ENCODE measurements around the gene MCL1.

Gene MCL1

GRCh38 chr1:150555971-150556865 is 23.2 kb downstream of the MCL1 start:
- no peak for DNase-seq (ENCODE audit: low spot score)

GRCh38 chr1:150555198-150555970 is 24.0 kb downstream of the MCL1 start:
- no peak for DNase-seq (ENCODE audit: low spot score)

DNA sequence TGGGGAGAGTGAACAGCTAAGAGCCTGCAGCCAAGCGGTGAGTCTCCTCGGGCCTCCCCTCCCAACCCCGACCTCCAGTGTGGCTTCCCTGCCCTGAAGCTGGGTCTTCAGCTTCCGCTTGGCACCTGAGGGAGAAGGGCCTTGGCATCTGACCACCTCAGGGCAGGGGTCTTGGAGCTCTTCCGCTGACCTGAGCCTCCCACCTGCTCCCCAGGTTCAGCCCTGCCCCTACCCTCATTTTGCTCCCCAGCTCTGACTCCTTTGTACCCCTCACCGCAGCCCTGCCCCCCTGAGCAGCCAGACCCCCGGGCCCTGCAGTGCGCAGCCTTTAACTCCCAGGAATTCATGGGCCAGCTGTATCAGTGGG is 25.3 kb downstream of the MCL1 start:
- DNase-seq (ENCODE audit: low spot score), result no peak

DNA sequence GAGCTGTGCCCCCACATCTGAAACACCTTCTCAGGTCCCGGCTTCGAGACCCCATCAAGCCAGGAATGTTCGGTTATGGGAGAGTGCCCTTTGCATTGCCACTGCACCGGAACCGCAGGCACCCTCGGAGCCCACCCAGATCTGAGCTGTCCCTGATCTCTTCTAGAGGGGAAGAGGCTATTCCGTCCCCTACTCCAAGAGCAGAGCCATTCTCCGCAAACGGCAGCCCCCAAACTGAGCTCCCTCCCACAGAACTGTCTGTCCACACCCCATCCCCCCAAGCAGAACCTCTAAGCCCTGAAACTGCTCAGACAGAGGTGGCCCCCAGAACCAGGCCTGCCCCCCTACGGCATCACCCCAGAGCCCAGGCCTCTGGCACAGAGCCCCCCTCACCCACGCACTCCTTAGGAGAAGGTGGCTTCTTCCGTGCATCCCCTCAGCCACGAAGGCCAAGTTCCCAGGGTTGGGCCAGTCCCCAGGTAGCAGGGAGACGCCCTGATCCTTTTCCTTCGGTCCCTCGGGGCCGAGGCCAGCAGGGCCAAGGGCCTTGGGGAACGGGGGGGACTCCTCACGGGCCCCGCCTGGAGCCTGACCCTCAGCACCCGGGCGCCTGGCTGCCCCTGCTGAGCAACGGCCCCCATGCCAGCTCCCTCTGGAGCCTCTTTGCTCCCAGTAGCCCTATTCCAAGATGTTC is 25.9 kb downstream of the MCL1 start:
- no peak for DNase-seq (ENCODE audit: low spot score)

GRCh38 chr1:150552911-150553289 is 26.5 kb downstream of the MCL1 start:
- no peak for DNase-seq (ENCODE audit: low spot score)

DNA sequence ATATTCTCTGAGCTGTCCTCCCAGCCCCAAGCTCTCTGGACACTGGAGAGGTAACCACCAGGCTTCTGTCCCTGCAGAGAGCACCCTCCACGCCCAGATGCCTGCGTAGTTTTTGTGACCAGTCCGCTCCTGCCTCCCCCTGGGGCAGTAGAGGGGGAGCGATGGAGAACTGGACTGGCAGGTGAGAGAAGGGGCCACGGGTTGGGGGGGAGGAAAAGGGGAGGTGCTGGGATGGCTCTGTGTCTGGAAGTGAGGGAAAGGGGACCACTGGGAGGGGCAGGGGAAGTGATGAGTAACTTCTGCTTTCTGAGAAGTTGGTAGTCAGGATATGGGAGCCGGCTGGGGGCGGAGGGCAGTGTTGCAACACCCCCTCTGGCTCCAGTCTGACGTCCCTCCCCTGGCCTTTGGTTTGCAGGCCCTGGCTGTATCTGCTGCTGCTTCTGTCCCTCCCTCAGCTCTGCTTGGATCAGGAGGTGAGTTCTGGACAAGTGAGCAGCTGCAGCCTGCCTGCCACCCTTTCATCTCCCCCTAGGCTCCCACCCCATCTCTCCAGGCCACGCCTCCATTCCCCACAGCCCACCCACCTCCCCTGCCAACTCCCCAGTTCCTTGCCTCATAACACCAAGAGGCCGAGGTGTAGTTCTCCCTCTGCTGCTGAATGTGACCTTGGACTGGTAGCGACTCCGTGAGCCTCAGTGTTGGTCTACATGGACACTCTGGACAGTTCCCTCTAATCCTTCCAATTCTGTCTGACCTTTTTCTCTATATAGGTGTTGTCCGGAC is 27.1 kb downstream of the MCL1 start:
- DNase-seq (ENCODE audit: low spot score), result no peak

- no peak for DNase-seq (ENCODE audit: low spot score)
Observed at GRCh38 chr1:150551784-150552127, 27.7 kb downstream of the MCL1 start.

GRCh38 chr1:150551051-150551783 is 28.2 kb downstream of the MCL1 start:
- DNase-seq (ENCODE audit: low spot score), result no peak

DNA sequence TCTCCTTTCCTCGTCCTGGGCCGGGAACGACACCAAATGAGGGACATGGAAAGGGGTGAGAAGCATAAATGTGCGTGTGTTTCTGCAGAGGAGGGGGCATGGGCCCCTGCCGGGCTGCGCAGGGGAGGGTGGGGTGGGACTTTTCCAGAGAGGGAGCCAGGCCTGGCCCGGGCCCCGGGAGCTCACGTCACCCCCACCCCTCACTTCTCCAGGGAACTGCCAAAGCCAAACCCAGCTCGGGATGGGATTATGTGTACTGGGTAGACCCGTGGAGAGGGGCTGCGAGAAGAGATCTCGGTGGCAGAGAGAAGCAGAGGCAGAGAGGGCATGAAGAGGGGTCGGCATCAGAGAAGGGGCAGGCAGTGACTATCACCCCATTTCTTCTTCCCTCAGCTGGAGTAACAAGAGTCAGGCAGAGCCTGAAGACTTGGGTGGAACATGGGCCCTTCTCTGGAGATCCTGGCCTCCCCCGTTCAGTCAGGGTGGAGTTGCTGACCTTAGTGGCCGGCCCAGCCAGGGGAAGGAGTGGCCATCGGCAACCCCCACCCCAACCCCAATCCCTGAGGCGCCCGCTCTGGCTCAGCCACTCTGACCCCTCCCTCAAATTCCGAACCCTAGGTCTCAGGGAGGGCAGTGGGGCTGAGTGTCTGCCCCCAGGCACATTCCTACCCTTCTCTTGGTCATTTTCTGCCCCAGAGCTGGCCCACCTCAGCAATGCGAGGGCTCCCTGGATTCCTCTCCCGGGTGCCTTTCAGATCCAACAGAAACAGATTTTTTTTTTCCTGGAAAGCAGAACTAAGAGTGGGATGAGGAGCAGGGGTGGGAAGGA is 29.0 kb downstream of the MCL1 start:
- no peak for DNase-seq (ENCODE audit: low spot score)

GRCh38 chr1:150549496-150550221 is 29.8 kb downstream of the MCL1 start:
- no peak for DNase-seq (ENCODE audit: low spot score)

DNA sequence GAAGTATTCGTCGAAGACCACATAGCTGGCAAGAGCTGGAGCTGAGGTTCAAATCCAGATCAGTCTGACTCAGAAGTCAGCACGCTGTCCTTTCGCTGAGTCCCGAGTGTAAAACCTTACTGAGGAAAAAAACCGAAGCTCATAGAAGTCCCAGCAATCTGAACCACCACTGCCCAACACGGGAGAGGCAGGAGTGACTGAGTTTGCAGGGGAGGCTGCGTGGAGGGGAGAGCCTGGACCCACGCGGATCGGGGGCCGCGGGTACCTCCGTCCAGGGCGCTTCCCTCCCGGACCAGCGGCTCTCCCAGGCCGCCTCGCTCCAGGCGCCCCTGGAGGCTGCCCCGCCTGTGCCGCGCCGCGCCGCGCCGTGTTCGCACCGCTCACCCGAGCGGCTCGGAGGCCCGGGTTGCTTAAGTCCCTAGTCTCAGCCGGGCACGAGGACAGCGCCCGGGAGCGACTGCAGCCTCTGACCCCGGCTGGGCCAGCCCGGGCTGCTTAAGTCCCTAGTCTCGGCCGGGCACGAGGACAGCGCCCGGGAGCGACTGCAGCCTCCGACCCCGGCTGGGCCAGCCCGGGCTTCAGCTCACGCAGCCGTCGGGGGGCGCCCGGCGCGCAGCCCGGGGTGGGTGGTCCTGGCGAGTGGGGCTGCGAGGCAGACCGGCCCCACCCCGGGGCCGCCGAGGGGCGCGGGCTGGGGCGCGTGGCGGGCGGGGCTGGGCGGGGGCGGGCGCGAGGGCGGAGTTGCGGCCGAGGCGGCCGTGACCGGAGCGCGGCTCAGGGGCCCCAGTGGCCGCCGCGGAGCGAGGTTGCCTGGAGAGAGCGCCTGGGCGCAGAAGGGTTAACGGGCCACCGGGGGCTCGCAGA is 30.5 kb downstream of the MCL1 start, which contains the start of gene ADAMTSL4:
Gene ADAMTSL4 (plus strand): TSS at position 777 of the 864 bp plus-strand sequence. CDS start 2,881 bp downstream, outside the sequence.
- no peak for DNase-seq (ENCODE audit: low spot score)

- no peak for DNase-seq (ENCODE audit: low spot score)
Observed at GRCh38 chr1:150548324-150548631, 31.1 kb downstream of the MCL1 start.

- no peak for DNase-seq (ENCODE audit: low spot score)
Observed at GRCh38 chr1:150546294-150546937, 33.0 kb downstream of the MCL1 start.

GRCh38 chr1:150545486-150546032 is 33.9 kb downstream of the MCL1 start:
- DNase-seq (ENCODE audit: low spot score), result no peak

DNA sequence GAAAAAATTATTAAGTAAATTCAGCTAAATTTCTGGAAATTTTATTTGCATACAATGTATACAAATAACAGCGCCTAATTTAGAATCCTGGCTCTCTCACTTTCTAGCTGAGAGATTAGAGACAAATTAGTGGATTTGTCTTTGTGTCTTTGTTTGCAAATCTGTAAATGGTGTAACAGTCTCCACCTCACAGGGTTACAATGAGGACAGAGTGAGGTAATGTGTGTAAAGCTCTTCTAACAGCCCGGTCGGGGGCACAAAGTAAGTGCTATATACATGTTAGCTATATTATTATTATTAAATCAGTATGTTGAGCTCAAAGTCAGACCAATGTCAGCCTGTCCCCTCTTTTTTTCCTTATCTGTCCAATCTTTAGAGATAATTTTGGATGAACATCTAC is 35.2 kb downstream of the MCL1 start:
- no peak for DNase-seq (ENCODE audit: low spot score)

DNA sequence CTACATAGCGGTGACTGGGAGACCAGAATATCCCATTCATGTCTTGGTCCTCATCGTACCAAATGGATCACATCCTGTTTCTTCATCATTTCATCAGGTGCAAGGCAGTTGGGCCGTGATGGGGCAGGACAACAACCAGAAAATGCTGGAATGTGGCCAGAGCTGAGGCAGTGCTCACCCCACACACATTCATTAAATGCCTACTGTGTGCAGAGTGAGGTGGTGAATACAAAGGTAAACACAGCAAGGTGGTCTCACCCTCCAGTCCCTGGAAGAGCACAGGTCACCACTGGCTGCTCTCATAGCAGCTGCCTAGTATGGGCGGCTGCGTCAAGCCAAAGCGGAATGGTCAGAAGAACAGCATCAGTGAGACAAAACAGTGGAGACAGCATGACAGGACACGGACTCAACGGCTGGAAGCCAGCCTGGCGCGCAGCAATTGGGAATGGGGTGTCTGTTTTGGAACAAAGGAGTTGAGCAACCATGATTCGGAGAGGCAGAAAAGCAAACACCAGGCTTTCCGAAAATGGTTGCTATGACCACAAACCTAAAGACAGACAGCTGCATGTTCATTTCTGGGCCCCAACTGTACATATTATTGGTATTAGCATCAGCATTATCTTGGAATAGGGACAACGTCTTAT is 35.8 kb downstream of the MCL1 start:
- DNase-seq (ENCODE audit: low spot score), result no peak
